OCI-LY7 (cell line): Measurements from ENCODE around the gene CARD11. TPM values are rescaled to one million over a fixed set of nuclear protein-coding genes. Genes with fewer than 3 reads are reported as not detected.

Source experiments
- BruUV-seq: library from RNA; stranded (reverse); fragments of 400-500 nt; replicated peaks from 2 replicates; lab custom pipeline; 2021; lab: Mats Ljungman, UMichigan
- CTCF ChIA-PET: fragments of 300-600 bp; sonication (Branson Sonifier 250); formaldehyde crosslinking; loops from one replicate; lab custom pipeline; 2022; ENCODE audit warnings: antibody characterized with exemption; ENCODE audit not compliant: unreplicated experiment; lab: Charles Lee
- POLR2A ChIA-PET: fragments of 300-600 bp; sonication (Branson Sonifier 250); formaldehyde crosslinking; loops from one replicate; lab custom pipeline; 2022; ENCODE audit warnings: antibody characterized with exemption; lab: Charles Lee
- DNase-seq: peaks from one replicate; pipeline ENCODE4 v3.0.0-alpha.2; 2015; ENCODE audit warnings: low spot score
- H2AFZ ChIP-seq: fragments of 200-600 bp; sonication (generic), shearing (Covaris generic); 2 replicates; pipeline ENCODE4 v1.6.1; 2014; ENCODE audit warnings: mild to moderate bottlenecking, antibody characterized with exemption, low read length, moderate library complexity
- H3K27ac ChIP-seq: fragments of 200-600 bp; sonication (generic); 2 replicates; pipeline ENCODE4 v1.5.1; 2014; ENCODE audit warnings: mixed run types, low read depth, mild to moderate bottlenecking, moderate library complexity, low read length, inconsistent platforms; ENCODE audit not compliant: poor library complexity, severe bottlenecking
- H3K36me3 ChIP-seq: fragments of 200-600 bp; sonication (generic); 2 replicates; pipeline ENCODE4 v1.6.1; 2014; ENCODE audit warnings: mild to moderate bottlenecking, antibody characterized with exemption, low read length, moderate library complexity, mixed read lengths; ENCODE audit not compliant: insufficient read depth
- H3K4me1 ChIP-seq: fragments of 200-600 bp; sonication (generic); 2 replicates; pipeline ENCODE4 v1.5.1; 2014; ENCODE audit warnings: mild to moderate bottlenecking, low read length; ENCODE audit not compliant: insufficient read depth, poor library complexity, severe bottlenecking
- H3K4me2 ChIP-seq: fragments of 200-600 bp; sonication (generic); 2 replicates; pipeline ENCODE4 v1.6.1; 2014; ENCODE audit warnings: mild to moderate bottlenecking, low read length
- H3K4me3 ChIP-seq: fragments of 200-600 bp; sonication (generic); 2 replicates; pipeline ENCODE4 v1.5.1; 2014; ENCODE audit warnings: mild to moderate bottlenecking, low read depth, low read length; ENCODE audit not compliant: poor library complexity, severe bottlenecking
- H3K79me2 ChIP-seq: fragments of 200-600 bp; sonication (generic); 2 replicates; pipeline ENCODE4 v1.6.1; 2016; ENCODE audit warnings: low read depth, mild to moderate bottlenecking, low read length, moderate library complexity, mixed read lengths; ENCODE audit not compliant: insufficient read depth
- H3K9me2 ChIP-seq: fragments of 200-600 bp; sonication (generic); 2 replicates; pipeline ENCODE4 v1.6.1; 2016; ENCODE audit warnings: mild to moderate bottlenecking, low read length, mixed read lengths; ENCODE audit not compliant: insufficient read depth
- H3K9me3 ChIP-seq: fragments of 200-600 bp; sonication (generic); 2 replicates; pipeline ENCODE4 v1.6.1; 2014; ENCODE audit warnings: mild to moderate bottlenecking, mixed run types, low read length, mixed read lengths
- H4K20me1 ChIP-seq: fragments of 200-600 bp; sonication (generic); 2 replicates; pipeline ENCODE4 v1.6.1; 2014; ENCODE audit warnings: mild to moderate bottlenecking, antibody characterized with exemption, low read length, moderate library complexity, mixed read lengths; ENCODE audit not compliant: insufficient read depth
- EZH2phosphoT487 ChIP-seq: fragments of 200-600 bp; sonication (generic); IDR thresholded peaks from 2 replicates; pipeline ENCODE4 v1.6.1; 2018; ENCODE audit warnings: low read depth, borderline replicate concordance, mild to moderate bottlenecking, mixed run types, antibody characterized with exemption, low read length, moderate library complexity, mixed read lengths
- intact Hi-C: fragments of 100-400 bp; cut with micrococcal nuclease; formaldehyde crosslinking; loops from one replicate; pipeline ENCODE4 v1.10.0; 2022; ENCODE audit not compliant: unreplicated experiment
- total RNA-seq, 2 experiments: library from RNA; depleted of rRNA in 1 of 2; stranded (reverse); fragments of >200 nt in 1 of 2; shearing (Covaris generic) in 1 of 2; gene quantifications; 2 replicates each; pipeline ENCODE4 v1.2.3, GENCODE V29; 2014 to 2022
- TF ChIP-seq, protein P1 (sequence below): fragments of 200-600 bp; sonication (generic); conservative IDR thresholded peaks from 2 replicates; pipeline ENCODE4 v1.5.1; 2014; ENCODE audit warnings: mild to moderate bottlenecking, antibody characterized with exemption, low read length, moderate library complexity, mixed read lengths

CARD11 gene
- total RNA-seq, 2 experiments from 2014 or later, result 33.8 to 63.5 TPM

DNA sequence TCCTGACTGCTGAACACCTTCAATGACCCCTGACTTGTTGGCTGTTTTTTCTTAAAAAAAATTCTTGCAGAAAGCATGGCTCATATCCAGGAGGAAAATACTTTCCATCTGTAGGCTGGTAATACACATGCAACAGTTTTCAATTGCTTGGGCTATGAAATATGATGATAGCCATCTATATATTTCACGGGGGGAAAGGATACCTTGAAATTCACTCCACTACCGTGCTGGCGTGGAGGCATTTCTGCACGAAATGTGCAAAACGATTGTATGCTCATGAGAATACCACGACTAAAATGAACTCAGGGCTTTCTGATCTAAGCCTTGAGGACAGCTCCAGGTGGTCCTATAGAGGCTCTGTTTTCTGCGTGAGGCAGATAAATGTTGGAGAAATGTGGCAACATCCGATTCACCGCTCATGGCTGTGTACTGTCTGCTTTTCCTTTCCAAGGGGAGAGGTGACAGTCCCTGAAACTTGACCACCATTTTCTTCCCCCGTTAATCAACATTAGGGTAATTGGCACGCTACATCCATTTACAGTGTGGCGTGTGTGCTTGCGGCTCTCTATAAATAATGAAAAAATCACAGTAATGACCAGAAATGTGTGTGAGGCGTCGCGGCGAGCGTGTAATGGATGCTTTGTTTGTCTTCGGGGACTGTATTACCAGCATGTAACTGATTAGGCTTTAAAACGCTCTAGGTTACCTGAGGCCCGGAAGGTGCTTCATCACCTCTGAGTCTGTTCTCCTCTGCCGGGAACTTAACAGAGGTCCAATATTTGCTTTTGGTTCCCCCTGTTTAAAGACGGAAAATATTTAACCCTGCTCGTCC is 12.8 kb upstream of the CARD11 start:
- CTCF ChIA-PET, result no interaction called here
- POLR2A ChIA-PET, result interaction anchor here (0.5 kb wide), 1 partner anchor 16 kb away, joined by 5 read pairs; no protein-coding TSS in a partner anchor
- no peak overlapping the region for H3K4me3 ChIP-seq
- no peak overlapping the region for H2AFZ ChIP-seq
- no TSS peak for BruUV-seq
- no peaks in the 10 kb centered on the region for H3K9me2 ChIP-seq
- no peak overlapping the region for H3K27ac ChIP-seq
- TF ChIP-seq EZH2phosphoT487, result no peak
- TF ChIP-seq, protein P1, sequence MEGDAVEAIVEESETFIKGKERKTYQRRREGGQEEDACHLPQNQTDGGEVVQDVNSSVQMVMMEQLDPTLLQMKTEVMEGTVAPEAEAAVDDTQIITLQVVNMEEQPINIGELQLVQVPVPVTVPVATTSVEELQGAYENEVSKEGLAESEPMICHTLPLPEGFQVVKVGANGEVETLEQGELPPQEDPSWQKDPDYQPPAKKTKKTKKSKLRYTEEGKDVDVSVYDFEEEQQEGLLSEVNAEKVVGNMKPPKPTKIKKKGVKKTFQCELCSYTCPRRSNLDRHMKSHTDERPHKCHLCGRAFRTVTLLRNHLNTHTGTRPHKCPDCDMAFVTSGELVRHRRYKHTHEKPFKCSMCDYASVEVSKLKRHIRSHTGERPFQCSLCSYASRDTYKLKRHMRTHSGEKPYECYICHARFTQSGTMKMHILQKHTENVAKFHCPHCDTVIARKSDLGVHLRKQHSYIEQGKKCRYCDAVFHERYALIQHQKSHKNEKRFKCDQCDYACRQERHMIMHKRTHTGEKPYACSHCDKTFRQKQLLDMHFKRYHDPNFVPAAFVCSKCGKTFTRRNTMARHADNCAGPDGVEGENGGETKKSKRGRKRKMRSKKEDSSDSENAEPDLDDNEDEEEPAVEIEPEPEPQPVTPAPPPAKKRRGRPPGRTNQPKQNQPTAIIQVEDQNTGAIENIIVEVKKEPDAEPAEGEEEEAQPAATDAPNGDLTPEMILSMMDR, result no peak
- intact Hi-C loops, result no loop called here
- H3K36me3 ChIP-seq, result no peaks in the 10 kb centered on the region
- peaks cover 7% of the 10 kb centered on the region; the same call in 1 of the 2 replicates for H3K9me3 ChIP-seq
- no peaks in the 10 kb centered on the region for H4K20me1 ChIP-seq
- no peak overlapping the region for H3K4me2 ChIP-seq
- no peak for DNase-seq
- H3K79me2 ChIP-seq, result no peaks in the 10 kb centered on the region
- no peaks in the 10 kb centered on the region for H3K4me1 ChIP-seq

DNA sequence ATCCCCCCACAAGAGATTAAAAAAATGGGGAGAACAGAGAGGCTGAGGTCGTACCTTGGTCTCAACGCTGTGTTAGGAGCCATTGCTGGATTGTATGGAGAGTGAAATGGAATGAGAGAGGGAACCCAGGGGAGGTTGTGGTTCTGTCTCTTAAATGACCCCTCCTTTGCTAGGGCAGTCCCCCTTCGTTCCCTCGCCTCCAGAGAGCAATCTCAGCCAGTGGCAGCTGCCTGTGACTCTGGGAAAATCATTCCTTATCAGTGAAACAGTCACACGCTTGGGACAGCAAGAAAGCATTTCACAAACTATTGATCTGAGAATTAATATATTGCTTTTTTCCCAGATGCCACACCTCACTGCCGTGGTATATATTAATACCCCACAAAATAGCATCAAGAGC is 12.0 kb upstream of the CARD11 start:
- CTCF ChIA-PET, result interaction anchor here (1.8 kb wide), 1 partner anchor 11 kb away, joined by 6 read pairs; no protein-coding TSS in a partner anchor
- Histone ChIP-seq H3K4me3 (no peak overlapping the region), H3K4me2 (no peak overlapping the region), H3K79me2 (no peaks in the 10 kb centered on the region), H4K20me1 (no peaks in the 10 kb centered on the region), H3K9me3 (peaks cover 11% of the 10 kb centered on the region; the same call in 1 of the 2 replicates), H3K27ac (no peak overlapping the region), H3K4me1 (no peaks in the 10 kb centered on the region), H3K36me3 (no peaks in the 10 kb centered on the region), H2AFZ (no peak overlapping the region), H3K9me2 (no peaks in the 10 kb centered on the region)
- POLR2A ChIA-PET, result no interaction called here
- no TSS peak for BruUV-seq
- no peak for DNase-seq
- TF ChIP-seq EZH2phosphoT487, result no peak
- TF ChIP-seq, protein P1, result no peak
- intact Hi-C loops, result no loop called here
